ENCODE measurements around the gene TRAK1. TPM values are rescaled to one million over a fixed set of nuclear protein-coding genes. Genes with fewer than 3 reads are reported as not detected.

The TRAK1 gene
- total RNA-seq, 1 experiment from 2014 or later: 41.0 TPM

DNA sequence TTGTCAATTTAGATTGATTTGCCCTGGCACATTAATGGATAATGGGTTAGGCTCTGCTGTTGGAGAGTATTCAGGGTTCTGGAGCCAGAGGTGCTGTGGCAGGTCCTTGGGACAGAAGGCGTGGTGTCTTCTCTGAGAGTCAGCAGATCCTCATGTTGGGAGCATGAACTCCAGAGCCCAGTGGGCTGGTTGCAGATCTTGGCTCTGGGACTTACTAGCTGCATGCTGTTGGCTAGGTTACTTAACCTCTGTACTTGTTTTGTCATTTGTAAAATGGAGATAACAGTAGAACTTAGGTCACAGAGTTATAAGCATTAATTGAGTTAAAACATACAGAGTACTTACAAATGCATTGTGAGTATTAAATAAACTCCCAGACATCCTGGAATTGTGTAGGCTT, 97.2 kb downstream of the TRAK1 start:
- no peaks in the 10 kb centered on the region for H3K9me3 Mint-ChIP-seq
- H3K4me3 Mint-ChIP-seq: no peak overlapping the region
- no peaks in the 10 kb centered on the region for H3K27me3 Mint-ChIP-seq (ENCODE audit: low read depth)
- H3K4me1 Mint-ChIP-seq: peaks cover 42% of the 10 kb centered on the region
- TF ChIP-seq, protein P1, sequence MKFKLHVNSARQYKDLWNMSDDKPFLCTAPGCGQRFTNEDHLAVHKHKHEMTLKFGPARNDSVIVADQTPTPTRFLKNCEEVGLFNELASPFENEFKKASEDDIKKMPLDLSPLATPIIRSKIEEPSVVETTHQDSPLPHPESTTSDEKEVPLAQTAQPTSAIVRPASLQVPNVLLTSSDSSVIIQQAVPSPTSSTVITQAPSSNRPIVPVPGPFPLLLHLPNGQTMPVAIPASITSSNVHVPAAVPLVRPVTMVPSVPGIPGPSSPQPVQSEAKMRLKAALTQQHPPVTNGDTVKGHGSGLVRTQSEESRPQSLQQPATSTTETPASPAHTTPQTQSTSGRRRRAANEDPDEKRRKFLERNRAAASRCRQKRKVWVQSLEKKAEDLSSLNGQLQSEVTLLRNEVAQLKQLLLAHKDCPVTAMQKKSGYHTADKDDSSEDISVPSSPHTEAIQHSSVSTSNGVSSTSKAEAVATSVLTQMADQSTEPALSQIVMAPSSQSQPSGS (CRISPR knock-in tag; IDR thresholded peaks at IDR 0.05; ENCODE audit: borderline replicate concordance, low read depth): no peak
- TF ChIP-seq TEAD4 (CRISPR knock-in tag; IDR thresholded peaks at IDR 0.05) (no peak), ZNF396 (CRISPR knock-in tag; IDR thresholded peaks at IDR 0.05; ENCODE audit: borderline replicate concordance) (no peak), GTF2I (CRISPR knock-in tag; conservative IDR thresholded peaks at IDR 0.05) (no peak), SMAD3 (CRISPR knock-in tag; IDR thresholded peaks at IDR 0.05; ENCODE audit: borderline replicate concordance) (no peak), EMX1 (CRISPR knock-in tag; IDR thresholded peaks at IDR 0.05) (no peak), ATF1 (CRISPR knock-in tag; IDR thresholded peaks at IDR 0.05) (no peak), CREB1 (CRISPR knock-in tag; IDR thresholded peaks at IDR 0.05) (no peak), RELA (CRISPR knock-in tag; IDR thresholded peaks at IDR 0.05; ENCODE audit: borderline replicate concordance) (no peak), TCF7 (CRISPR knock-in tag; IDR thresholded peaks at IDR 0.05; ENCODE audit: low read depth) (no peak), JUN (CRISPR knock-in tag; IDR thresholded peaks at IDR 0.05) (no peak), CBFB (CRISPR knock-in tag; IDR thresholded peaks at IDR 0.05; ENCODE audit: low read depth) (no peak), RORB (CRISPR knock-in tag; IDR thresholded peaks at IDR 0.05) (no peak), TEAD1 (CRISPR knock-in tag; IDR thresholded peaks at IDR 0.05) (no peak)
- TF ChIP-seq, protein P2, sequence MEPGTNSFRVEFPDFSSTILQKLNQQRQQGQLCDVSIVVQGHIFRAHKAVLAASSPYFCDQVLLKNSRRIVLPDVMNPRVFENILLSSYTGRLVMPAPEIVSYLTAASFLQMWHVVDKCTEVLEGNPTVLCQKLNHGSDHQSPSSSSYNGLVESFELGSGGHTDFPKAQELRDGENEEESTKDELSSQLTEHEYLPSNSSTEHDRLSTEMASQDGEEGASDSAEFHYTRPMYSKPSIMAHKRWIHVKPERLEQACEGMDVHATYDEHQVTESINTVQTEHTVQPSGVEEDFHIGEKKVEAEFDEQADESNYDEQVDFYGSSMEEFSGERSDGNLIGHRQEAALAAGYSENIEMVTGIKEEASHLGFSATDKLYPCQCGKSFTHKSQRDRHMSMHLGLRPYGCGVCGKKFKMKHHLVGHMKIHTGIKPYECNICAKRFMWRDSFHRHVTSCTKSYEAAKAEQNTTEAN (CRISPR knock-in tag; IDR thresholded peaks at IDR 0.05): no peak
- TF ChIP-seq, protein P3, sequence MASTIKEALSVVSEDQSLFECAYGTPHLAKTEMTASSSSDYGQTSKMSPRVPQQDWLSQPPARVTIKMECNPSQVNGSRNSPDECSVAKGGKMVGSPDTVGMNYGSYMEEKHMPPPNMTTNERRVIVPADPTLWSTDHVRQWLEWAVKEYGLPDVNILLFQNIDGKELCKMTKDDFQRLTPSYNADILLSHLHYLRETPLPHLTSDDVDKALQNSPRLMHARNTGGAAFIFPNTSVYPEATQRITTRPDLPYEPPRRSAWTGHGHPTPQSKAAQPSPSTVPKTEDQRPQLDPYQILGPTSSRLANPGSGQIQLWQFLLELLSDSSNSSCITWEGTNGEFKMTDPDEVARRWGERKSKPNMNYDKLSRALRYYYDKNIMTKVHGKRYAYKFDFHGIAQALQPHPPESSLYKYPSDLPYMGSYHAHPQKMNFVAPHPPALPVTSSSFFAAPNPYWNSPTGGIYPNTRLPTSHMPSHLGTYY (CRISPR knock-in tag; IDR thresholded peaks at IDR 0.05): no peak
- TF ChIP-seq, protein P4, sequence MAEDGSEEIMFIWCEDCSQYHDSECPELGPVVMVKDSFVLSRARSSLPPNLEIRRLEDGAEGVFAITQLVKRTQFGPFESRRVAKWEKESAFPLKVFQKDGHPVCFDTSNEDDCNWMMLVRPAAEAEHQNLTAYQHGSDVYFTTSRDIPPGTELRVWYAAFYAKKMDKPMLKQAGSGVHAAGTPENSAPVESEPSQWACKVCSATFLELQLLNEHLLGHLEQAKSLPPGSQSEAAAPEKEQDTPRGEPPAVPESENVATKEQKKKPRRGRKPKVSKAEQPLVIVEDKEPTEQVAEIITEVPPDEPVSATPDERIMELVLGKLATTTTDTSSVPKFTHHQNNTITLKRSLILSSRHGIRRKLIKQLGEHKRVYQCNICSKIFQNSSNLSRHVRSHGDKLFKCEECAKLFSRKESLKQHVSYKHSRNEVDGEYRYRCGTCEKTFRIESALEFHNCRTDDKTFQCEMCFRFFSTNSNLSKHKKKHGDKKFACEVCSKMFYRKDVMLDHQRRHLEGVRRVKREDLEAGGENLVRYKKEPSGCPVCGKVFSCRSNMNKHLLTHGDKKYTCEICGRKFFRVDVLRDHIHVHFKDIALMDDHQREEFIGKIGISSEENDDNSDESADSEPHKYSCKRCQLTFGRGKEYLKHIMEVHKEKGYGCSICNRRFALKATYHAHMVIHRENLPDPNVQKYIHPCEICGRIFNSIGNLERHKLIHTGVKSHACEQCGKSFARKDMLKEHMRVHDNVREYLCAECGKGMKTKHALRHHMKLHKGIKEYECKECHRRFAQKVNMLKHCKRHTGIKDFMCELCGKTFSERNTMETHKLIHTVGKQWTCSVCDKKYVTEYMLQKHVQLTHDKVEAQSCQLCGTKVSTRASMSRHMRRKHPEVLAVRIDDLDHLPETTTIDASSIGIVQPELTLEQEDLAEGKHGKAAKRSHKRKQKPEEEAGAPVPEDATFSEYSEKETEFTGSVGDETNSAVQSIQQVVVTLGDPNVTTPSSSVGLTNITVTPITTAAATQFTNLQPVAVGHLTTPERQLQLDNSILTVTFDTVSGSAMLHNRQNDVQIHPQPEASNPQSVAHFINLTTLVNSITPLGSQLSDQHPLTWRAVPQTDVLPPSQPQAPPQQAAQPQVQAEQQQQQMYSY (CRISPR knock-in tag; IDR thresholded peaks at IDR 0.05): no peak
- TF ChIP-seq, protein P5, sequence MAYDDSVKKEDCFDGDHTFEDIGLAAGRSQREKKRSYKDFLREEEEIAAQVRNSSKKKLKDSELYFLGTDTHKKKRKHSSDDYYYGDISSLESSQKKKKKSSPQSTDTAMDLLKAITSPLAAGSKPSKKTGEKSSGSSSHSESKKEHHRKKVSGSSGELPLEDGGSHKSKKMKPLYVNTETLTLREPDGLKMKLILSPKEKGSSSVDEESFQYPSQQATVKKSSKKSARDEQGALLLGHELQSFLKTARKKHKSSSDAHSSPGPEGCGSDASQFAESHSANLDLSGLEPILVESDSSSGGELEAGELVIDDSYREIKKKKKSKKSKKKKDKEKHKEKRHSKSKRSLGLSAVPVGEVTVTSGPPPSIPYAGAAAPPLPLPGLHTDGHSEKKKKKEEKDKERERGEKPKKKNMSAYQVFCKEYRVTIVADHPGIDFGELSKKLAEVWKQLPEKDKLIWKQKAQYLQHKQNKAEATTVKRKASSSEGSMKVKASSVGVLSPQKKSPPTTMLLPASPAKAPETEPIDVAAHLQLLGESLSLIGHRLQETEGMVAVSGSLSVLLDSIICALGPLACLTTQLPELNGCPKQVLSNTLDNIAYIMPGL (CRISPR knock-in tag; IDR thresholded peaks at IDR 0.05): no peak
- ATAC-seq: no peak
- CTCF ChIA-PET: interaction anchor here (5.5 kb wide), 1 partner anchor 69 kb away, joined by 164 read pairs; no protein-coding TSS in a partner anchor
- POLR2A ChIA-PET: no interaction called here
- DNase-seq (ENCODE audit: low spot score): no peak
- peak overlapping the region; percentile 10 for H3K27ac Mint-ChIP-seq
- peaks cover 29% of the 10 kb centered on the region for H3K36me3 Mint-ChIP-seq
